ENCODE data around the gene DDX56.

GRCh38 chr7:44608916-44609648 lies 35.4 kb upstream of the DDX56 start:
- TF ChIP-seq, protein P1, sequence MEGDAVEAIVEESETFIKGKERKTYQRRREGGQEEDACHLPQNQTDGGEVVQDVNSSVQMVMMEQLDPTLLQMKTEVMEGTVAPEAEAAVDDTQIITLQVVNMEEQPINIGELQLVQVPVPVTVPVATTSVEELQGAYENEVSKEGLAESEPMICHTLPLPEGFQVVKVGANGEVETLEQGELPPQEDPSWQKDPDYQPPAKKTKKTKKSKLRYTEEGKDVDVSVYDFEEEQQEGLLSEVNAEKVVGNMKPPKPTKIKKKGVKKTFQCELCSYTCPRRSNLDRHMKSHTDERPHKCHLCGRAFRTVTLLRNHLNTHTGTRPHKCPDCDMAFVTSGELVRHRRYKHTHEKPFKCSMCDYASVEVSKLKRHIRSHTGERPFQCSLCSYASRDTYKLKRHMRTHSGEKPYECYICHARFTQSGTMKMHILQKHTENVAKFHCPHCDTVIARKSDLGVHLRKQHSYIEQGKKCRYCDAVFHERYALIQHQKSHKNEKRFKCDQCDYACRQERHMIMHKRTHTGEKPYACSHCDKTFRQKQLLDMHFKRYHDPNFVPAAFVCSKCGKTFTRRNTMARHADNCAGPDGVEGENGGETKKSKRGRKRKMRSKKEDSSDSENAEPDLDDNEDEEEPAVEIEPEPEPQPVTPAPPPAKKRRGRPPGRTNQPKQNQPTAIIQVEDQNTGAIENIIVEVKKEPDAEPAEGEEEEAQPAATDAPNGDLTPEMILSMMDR (IDR thresholded peaks at IDR 0.05): no peak
- no peak for TF ChIP-seq POLR2A (IDR thresholded peaks at IDR 0.05)

Measured in esophagus squamous epithelium (tissue), 4 donors.